GM12878 (cell line): ENCODE results near the gene MPZL3. TPM values are rescaled to one million over a fixed set of nuclear protein-coding genes. Genes with fewer than 3 reads are reported as not detected.

Experiments
- ATAC-seq: fragments of 200-7000 bp; cut with Tn5 transposase; 3 replicates; pipeline ENCODE4 v1.9.1; 2020; ENCODE audit warnings: mild to moderate bottlenecking, moderate library complexity
- BruUV-seq: library from RNA; stranded (reverse); fragments of 400-500 nt; replicated peaks from 2 replicates; lab custom pipeline; 2021; lab: Mats Ljungman, UMichigan
- CTCF ChIA-PET: fragments of 300-600 bp; sonication (Branson Sonifier 250); formaldehyde crosslinking; extraction: SDS; loops from one replicate; lab custom pipeline; 2021; ENCODE audit warnings: inconsistent platforms; lab: Yijun Ruan, JAX
- POLR2A ChIA-PET: fragments of 350-600 bp; formaldehyde crosslinking; extraction: SDS; loops from one replicate; lab custom pipeline; 2021; ENCODE audit warnings: inconsistent platforms; lab: Charles Lee
- RAD21 ChIA-PET: fragments of 300-600 bp; sonication (Branson Sonifier 250); formaldehyde crosslinking; loops from one replicate; lab custom pipeline; 2023; ENCODE audit warnings: antibody characterized with exemption; ENCODE audit not compliant: unreplicated experiment; lab: Charles Lee
- SMC1A ChIA-PET: fragments of 300-600 bp; sonication (Branson Sonifier 250); formaldehyde crosslinking; loops from one replicate; lab custom pipeline; 2023; ENCODE audit not compliant: unreplicated experiment, uncharacterized antibody; lab: Charles Lee
- DNase-seq: peaks from one replicate; pipeline ENCODE4 v3.0.0-alpha.2; 2011; ENCODE audit warnings: low read depth, low spot score
- FAIRE-seq: peaks from 3 replicates; lab custom pipeline; 2011; peaks lifted over from hg19 to GRCh38; lab: Jason Lieb, UNC
- H2AFZ ChIP-seq: 2 replicates; pipeline ENCODE4 v1.6.0; 2011; ENCODE audit warnings: low read depth, low read length, control low read depth; ENCODE audit not compliant: control insufficient read depth
- H3K27ac ChIP-seq: 2 replicates; pipeline ENCODE4 v1.5.1; 2011; ENCODE audit warnings: control low read depth; ENCODE audit not compliant: control insufficient read depth, insufficient read depth
- H3K27me3 ChIP-seq, 2 experiments: replicated peaks in 1 of 2; 2 replicates each; pipeline versions ENCODE4 v1.6.0 to v1.6.1; 2011; ENCODE audit warnings: low read length in 1 of 2; ENCODE audit not compliant: control insufficient read depth in 2 of 2, insufficient read depth in 2 of 2
- H3K36me3 ChIP-seq, 2 experiments: 2 replicates each; pipeline ENCODE4 v1.5.1; 2011; ENCODE audit warnings: low read length in 1 of 2; ENCODE audit not compliant: control insufficient read depth in 2 of 2, insufficient read depth in 2 of 2
- H3K4me1 ChIP-seq: 2 replicates; pipeline ENCODE4 v1.6.1; 2011; ENCODE audit warnings: mild to moderate bottlenecking, low read length, moderate library complexity, mixed read lengths; ENCODE audit not compliant: control insufficient read depth, insufficient read depth
- H3K4me2 ChIP-seq: 2 replicates; pipeline ENCODE4 v1.6.0; 2011; ENCODE audit warnings: control low read depth; ENCODE audit not compliant: control insufficient read depth, insufficient read depth
- H3K4me3 ChIP-seq: fragments of 200-600 bp; sonication (generic); 2 replicates; pipeline ENCODE4 v1.5.1; 2016
- H3K79me2 ChIP-seq: 2 replicates; pipeline ENCODE4 v1.6.0; 2011; ENCODE audit warnings: low read length; ENCODE audit not compliant: control insufficient read depth, insufficient read depth
- H3K9ac ChIP-seq: 2 replicates; pipeline ENCODE4 v1.8.0; 2011; ENCODE audit warnings: low read length, control low read depth, mixed read lengths; ENCODE audit not compliant: control insufficient read depth, insufficient read depth
- H3K9me3 ChIP-seq: replicated peaks from 3 replicates; pipeline ENCODE4 v1.5.1; 2011; ENCODE audit warnings: mild to moderate bottlenecking, low read length; ENCODE audit not compliant: control insufficient read depth, insufficient read depth
- H4K20me1 ChIP-seq: 2 replicates; pipeline ENCODE4 v1.6.0; 2011; ENCODE audit not compliant: control insufficient read depth, insufficient read depth
- ATF2 ChIP-seq: IDR thresholded peaks from 2 replicates; pipeline ENCODE4 v1.6.1; 2012; ENCODE audit warnings: low read length, inconsistent platforms
- CHD4 ChIP-seq: fragments of 200-600 bp; sonication (generic); IDR thresholded peaks from 2 replicates; pipeline ENCODE4 v1.6.1; 2016; ENCODE audit warnings: mild to moderate bottlenecking
- DPF2 ChIP-seq: fragments of 450-650 bp; IDR thresholded peaks from 2 replicates; pipeline ENCODE4 v1.6.1; 2017; ENCODE audit warnings: mild to moderate bottlenecking
- KAT2A ChIP-seq: conservative IDR thresholded peaks from 2 replicates; pipeline ENCODE4 v1.6.1; 2011; ENCODE audit warnings: low read depth, low read length; ENCODE audit not compliant: control insufficient read depth
- MEF2B ChIP-seq: fragments of 450-650 bp; IDR thresholded peaks from 2 replicates; pipeline ENCODE4 v1.6.1; 2018; ENCODE audit warnings: mild to moderate bottlenecking, moderate library complexity; ENCODE audit not compliant: partially characterized antibody, poor library complexity, severe bottlenecking
- NR2F1 ChIP-seq: fragments of 450-650 bp; conservative IDR thresholded peaks from 2 replicates; pipeline ENCODE4 v1.6.1; 2017; ENCODE audit warnings: mild to moderate bottlenecking
- PAX8 ChIP-seq: fragments of 450-650 bp; IDR thresholded peaks from 2 replicates; pipeline ENCODE4 v1.6.1; 2017; ENCODE audit warnings: mild to moderate bottlenecking, moderate library complexity
- POLR2AphosphoS5 ChIP-seq: IDR thresholded peaks from 2 replicates; pipeline ENCODE4 v1.6.1; 2011; ENCODE audit warnings: mild to moderate bottlenecking, low read length, inconsistent platforms
- RAD21 ChIP-seq: IDR thresholded peaks from 2 replicates; pipeline ENCODE4 v1.6.1; 2011; ENCODE audit warnings: mild to moderate bottlenecking, low read depth, low read length, moderate library complexity; ENCODE audit not compliant: insufficient read depth
- SP1 ChIP-seq: IDR thresholded peaks from one replicate; pipeline ENCODE4 v1.6.1; 2011; ENCODE audit warnings: low read depth, low read length
- SUZ12 ChIP-seq: fragments of 200-600 bp; sonication (generic); IDR thresholded peaks from one replicate; pipeline ENCODE4 v1.6.1; 2018; ENCODE audit warnings: antibody characterized with exemption, mild to moderate bottlenecking; ENCODE audit not compliant: unreplicated experiment
- ZNF592 ChIP-seq: fragments of 450-650 bp; IDR thresholded peaks from 2 replicates; pipeline ENCODE4 v1.6.1; 2017; ENCODE audit warnings: mild to moderate bottlenecking, moderate library complexity
- WGBS: methylation state at CpG from one replicate; pipeline ENCODE4 v1.1.6; 2016; ENCODE audit warnings: low lambda C conversion rate; ENCODE audit not compliant: insufficient replicate concordance, insufficient coverage; ENCODE audit errors: missing lambda C conversion rate; 5-methylcytosine and 5-hydroxymethylcytosine counted together
- in situ Hi-C: fragments of 300-500 bp; cut with MboI; formaldehyde crosslinking; loops from 9 replicates; pipeline ENCODE4 v1.14.3; 2018; ENCODE audit warnings: mixed read lengths
- intact Hi-C: fragments of 100-400 bp; cut with micrococcal nuclease; formaldehyde crosslinking; loops from one replicate; pipeline ENCODE4 v1.14.2; 2022; ENCODE audit not compliant: unreplicated experiment
- polyA plus RNA-seq, 11 experiments: library from polyadenylated mRNA; depleted of rRNA in 4 of 11; unstranded in 6 of 11; stranded (reverse) in 5 of 11; fragments of >200 nt; fragmentation: Nextera tagmentation in 4 of 11; fragmentation: Illumina TruSeq in 1 of 11; extraction: Ambion mirVana in 4 of 11; extraction: Trizol in 1 of 11; gene quantifications; 1 replicate in 1 of 11; 2 replicates in 10 of 11; pipeline versions ENCODE4 v1.2.1 to v1.2.3, GENCODE V29; 2011 to 2016; ENCODE audit warnings: inconsistent platforms in 2 of 11, missing spikeins in 2 of 11, low read depth in 1 of 11
- total RNA-seq, 4 experiments: library from RNA; depleted of rRNA in 3 of 4; stranded (reverse); fragments of >200 nt in 3 of 4; fragmentation: Illumina TruSeq in 1 of 4; extraction: Trizol in 1 of 4; gene quantifications; 2 replicates each; pipeline versions ENCODE4 v1.2.1 to v1.2.3, GENCODE V29; 2013 to 2021

Gene MPZL3
- total and polyA plus RNA-seq, 10 of the 15 experiments (the other 5 are each of a cell fraction or from before 2014, with no cell fraction given), result 2.1 to 7.5 (median 6.2) TPM

GRCh38 chr11:118275176-118275575 lies 23.0 kb upstream of the MPZL3 start:
- Histone ChIP-seq H3K9me3 (no peaks in the 10 kb centered on the region), H3K4me3 (no peak overlapping the region), H3K27ac (no peak overlapping the region), H3K36me3 (no peaks in the 10 kb centered on the region), H3K9ac (no peak overlapping the region), H4K20me1 (no peaks in the 10 kb centered on the region), H3K27me3 (no peaks in the 10 kb centered on the region), H2AFZ (no peak overlapping the region), H3K79me2 (no peaks in the 10 kb centered on the region), H3K4me2 (no peak overlapping the region), H3K4me1 (peaks cover 4% of the 10 kb centered on the region; the same call in 1 of the 2 replicates)
- 55% methylated on average over 4 of the region's 4 CpGs for WGBS
- RAD21 ChIA-PET, result no interaction called here
- SMC1A ChIA-PET, result interaction anchor here (3.3 to 7.2 kb wide), 2 partner anchors 12 to 77 kb away, joined by 13 to 56 read pairs; partner anchors contain the start of gene MPZL2
- no peak for FAIRE-seq
- POLR2A ChIA-PET, result interaction anchor here (1.1 kb wide), 1 partner anchor 227 kb away, joined by 4 read pairs; no protein-coding TSS in a partner anchor
- BruUV-seq, result no TSS peak
- DNase-seq, result no peak
- ATAC-seq, result no peak
- in situ Hi-C loops, result no loop called here
- intact Hi-C loops, result no loop called here
- no peak for TF ChIP-seq PAX8
- no peak for TF ChIP-seq ZNF592
- no peak for TF ChIP-seq DPF2
- TF ChIP-seq KAT2A, result no peak
- no peak for TF ChIP-seq NR2F1
- TF ChIP-seq SUZ12, result no peak
- TF ChIP-seq SP1, result no peak
- no peak for TF ChIP-seq MEF2B
- no peak for TF ChIP-seq CHD4
- no peak for TF ChIP-seq POLR2AphosphoS5
- no peak for TF ChIP-seq ATF2
- no peak for TF ChIP-seq RAD21
- CTCF ChIA-PET, result interaction anchor here (0.8 to 3.2 kb wide), 5 partner anchors 10 to 31 kb away, joined by 3 to 17 read pairs (median 3); partner anchors contain the start of gene MPZL2
